Tibial artery (tissue), 4 donors: ENCODE data around the gene GGT6.

Experiments
- DNase-seq, 2 donors: peaks; one replicate each; pipeline ENCODE4 v3.0.0-alpha.2; 2019
- H3K27ac ChIP-seq, 2 donors: fragments of 200-600 bp; sonication (generic) in 1 of 2; 1 replicate in 1 of 2; 2 replicates in 1 of 2; pipeline ENCODE4 v1.5.1; 2018 to 2019; ENCODE audit warnings: mild to moderate bottlenecking in 1 of 2
- H3K27me3 ChIP-seq, 2 donors: fragments of 200-600 bp; sonication (generic) in 1 of 2; one replicate each; pipeline versions ENCODE4 v1.5.1 to v1.6.0; 2016 to 2019
- H3K36me3 ChIP-seq, 3 donors: fragments of 200-600 bp; sonication (generic) in 2 of 3; one replicate each; pipeline ENCODE4 v1.5.1; 2016 to 2019; ENCODE audit warnings: mild to moderate bottlenecking in 2 of 3
- H3K4me1 ChIP-seq, 4 donors: fragments of 200-600 bp; sonication (generic) in 2 of 4; 1 replicate in 3 of 4; 2 replicates in 1 of 4; pipeline ENCODE4 v1.5.1; 2016 to 2019
- H3K4me3 ChIP-seq, 2 donors: fragments of 200-600 bp; sonication (generic) in 1 of 2; 1 replicate in 1 of 2; 2 replicates in 1 of 2; pipeline ENCODE4 v1.5.1; 2018 to 2019; ENCODE audit warnings: mild to moderate bottlenecking in 2 of 2
- H3K9me3 ChIP-seq, 3 donors: fragments of 200-600 bp; sonication (generic) in 1 of 3; one replicate each; pipeline ENCODE4 v1.5.1; 2016 to 2019
- CTCF ChIP-seq, 2 experiments: fragments of 200-600 bp in 1 of 2; fragments of 450-650 bp in 1 of 2; IDR thresholded peaks; one replicate each; pipeline ENCODE4 v1.5.1; 2017 to 2019; ENCODE audit warnings: antibody characterized with exemption in 2 of 2, mild to moderate bottlenecking in 1 of 2, moderate library complexity in 1 of 2
- intact Hi-C: fragments of 100-400 bp; cut with DNase I; formaldehyde crosslinking; loops from one replicate; pipeline ENCODE4 v1.15.0; 2023; ENCODE audit warnings: low total_unique reads

Gene GGT6

GRCh38 chr17:4585638-4585994, 25.2 kb upstream of the GGT6 start:
- Histone ChIP-seq H3K27me3 (peaks cover 0 to 60% of the 10 kb centered on the region in 2 donors), H3K36me3 (no peaks in the 10 kb centered on the region), H3K9me3 (no peaks in the 10 kb centered on the region), H3K27ac (no peak overlapping the region), H3K4me1 (peaks cover 0 to 16% (median 14%) of the 10 kb centered on the region in 4 donors), H3K4me3 (no peak overlapping the region)
- no peak for DNase-seq
- intact Hi-C loops, result no loop called here
- no peak for TF ChIP-seq CTCF (IDR thresholded peaks at IDR 0.05)

GRCh38 chr17:4584917-4585637, 24.7 kb upstream of the GGT6 start:
- no peak for DNase-seq
- Histone ChIP-seq H3K27ac (no peak overlapping the region), H3K27me3 (peaks cover 0 to 62% of the 10 kb centered on the region in 2 donors), H3K4me1 (peaks cover 0 to 16% (median 14%) of the 10 kb centered on the region in 4 donors), H3K4me3 (peak overlapping the region; percentile 31 to 48), H3K9me3 (no peaks in the 10 kb centered on the region), H3K36me3 (no peaks in the 10 kb centered on the region)
- intact Hi-C loops, result no loop called here
- TF ChIP-seq CTCF (IDR thresholded peaks at IDR 0.05), result no peak

- Histone ChIP-seq H3K27ac (no peak within 1 kb of the TSS), H3K4me1 (peaks cover 0 to 16% (median 14%) of the 10 kb centered on the region in 4 donors), H3K27me3 (peaks cover 0 to 66% of the 10 kb centered on the region in 2 donors)
These were observed 23.9 kb upstream of the GGT6 start, which contains the start of gene SMTNL2 for GRCh38 chr17:4584101-4584916. SMTNL2 (plus strand) TSS chr17:4584529; CDS start chr17:4584606, 77 bp downstream.

GRCh38 chr17:4583782-4584100, 23.4 kb upstream of the GGT6 start:
- H3K4me3 ChIP-seq, result peak overlapping the region; percentile 31 to 48
- peaks cover 0 to 16% (median 14%) of the 10 kb centered on the region in 4 donors for H3K4me1 ChIP-seq
- peaks cover 0 to 61% of the 10 kb centered on the region in 2 donors for H3K27me3 ChIP-seq
- no peaks in the 10 kb centered on the region for H3K9me3 ChIP-seq
- H3K27ac ChIP-seq, result no peak overlapping the region
- TF ChIP-seq CTCF (IDR thresholded peaks at IDR 0.05), result no peak
- no peaks in the 10 kb centered on the region for H3K36me3 ChIP-seq
- no peak for DNase-seq
- intact Hi-C loops, result no loop called here

More at GRCh38 chr17:4584101-4584916, 23.9 kb upstream of the GGT6 start, which contains the start of gene SMTNL2:
- intact Hi-C loops, result no loop called here
- TF ChIP-seq CTCF (IDR thresholded peaks at IDR 0.05), result no peak
- no peaks in the 10 kb centered on the region for H3K9me3 ChIP-seq
- H3K36me3 ChIP-seq, result no peaks in the 10 kb centered on the region
- no peak for DNase-seq
- peak within 1 kb of the TSS; percentile 31 to 48 for H3K4me3 ChIP-seq

GRCh38 chr17:4583206-4583605, 22.8 kb upstream of the GGT6 start:
- intact Hi-C loops, result no loop called here
- DNase-seq, result no peak
- Histone ChIP-seq H3K36me3 (no peaks in the 10 kb centered on the region), H3K9me3 (no peaks in the 10 kb centered on the region), H3K4me3 (no peak overlapping the region), H3K27ac (no peak overlapping the region), H3K4me1 (peaks cover 0 to 16% (median 14%) of the 10 kb centered on the region in 4 donors), H3K27me3 (peaks cover 0 to 61% of the 10 kb centered on the region in 2 donors)
- TF ChIP-seq CTCF (IDR thresholded peaks at IDR 0.05), result no peak
